Medulla oblongata (tissue), 1 donor: ENCODE measurements around the gene RHOB.
"Not testable (repeated sequence)": the region's sequence is repeated elsewhere in the genome, so short reads cannot be mapped to it uniquely, and the experiment has no call there.

Source experiments
- DNase-seq: peaks from one replicate; pipeline ENCODE4 v3.0.0-alpha.2; 2015; ENCODE audit errors: extremely low spot score

Gene RHOB

DNA sequence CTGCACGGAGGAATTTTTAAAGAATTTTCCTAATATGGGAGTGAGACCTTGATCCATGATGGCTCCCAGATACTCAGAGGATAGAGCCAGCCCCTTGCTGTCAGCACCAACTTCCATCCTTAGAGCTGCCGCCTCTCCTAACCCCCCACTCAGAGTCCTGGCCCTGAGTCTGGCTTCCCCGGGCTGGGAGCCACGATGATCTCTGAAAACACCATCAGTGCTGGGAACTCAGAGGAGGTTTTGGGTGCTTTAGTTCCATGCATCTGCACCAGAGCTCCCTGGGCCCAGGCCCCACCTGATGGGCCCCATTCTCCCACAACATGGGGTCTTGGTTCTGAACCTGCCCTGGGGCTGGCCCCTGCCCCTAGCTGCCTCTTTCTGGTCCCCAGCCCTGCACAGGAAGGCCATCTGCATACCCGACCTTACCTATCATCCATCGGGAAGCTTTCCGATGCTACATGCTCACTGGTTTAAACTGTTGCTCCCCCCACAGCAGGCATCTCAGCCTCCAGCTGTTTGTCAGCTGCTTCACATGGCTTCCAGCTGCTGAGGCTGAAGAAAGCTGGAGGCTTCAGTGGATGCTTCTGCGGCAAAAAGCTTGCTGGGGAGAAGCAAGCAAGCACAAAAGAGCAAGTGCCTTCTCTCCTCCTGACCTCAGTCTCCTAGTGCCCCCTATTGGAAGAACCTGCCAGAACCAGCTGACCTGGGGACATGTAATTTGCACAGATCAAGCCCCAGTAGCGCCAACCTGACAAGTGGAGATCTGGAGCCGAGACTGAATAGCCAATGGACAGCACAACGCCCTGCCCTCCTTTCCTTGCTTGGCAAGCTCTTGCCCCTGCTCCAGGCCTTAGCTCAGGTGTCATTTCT is 24.2 kb upstream of the RHOB start:
- DNase-seq: peak; percentile 54

DNA sequence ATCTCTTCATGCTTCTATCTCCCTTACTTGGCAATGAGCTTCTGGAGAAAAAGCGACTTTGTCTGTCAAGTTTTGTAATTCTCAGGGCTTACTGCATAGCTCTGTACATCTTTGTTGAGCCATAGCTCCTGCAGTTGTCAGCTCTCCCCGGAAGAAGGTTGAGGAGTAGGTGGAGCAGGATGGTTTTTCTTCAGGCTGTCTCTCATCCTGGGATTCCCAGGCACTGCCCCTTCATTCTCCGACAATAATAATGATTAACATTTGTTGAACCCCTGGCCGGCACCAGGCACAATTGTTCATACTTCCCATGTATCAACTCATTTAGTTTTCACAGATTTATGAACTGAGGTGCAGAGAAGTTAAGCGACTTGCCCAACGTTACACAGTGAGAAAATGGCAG is 23.5 kb upstream of the RHOB start:
- DNase-seq: no peak

DNA sequence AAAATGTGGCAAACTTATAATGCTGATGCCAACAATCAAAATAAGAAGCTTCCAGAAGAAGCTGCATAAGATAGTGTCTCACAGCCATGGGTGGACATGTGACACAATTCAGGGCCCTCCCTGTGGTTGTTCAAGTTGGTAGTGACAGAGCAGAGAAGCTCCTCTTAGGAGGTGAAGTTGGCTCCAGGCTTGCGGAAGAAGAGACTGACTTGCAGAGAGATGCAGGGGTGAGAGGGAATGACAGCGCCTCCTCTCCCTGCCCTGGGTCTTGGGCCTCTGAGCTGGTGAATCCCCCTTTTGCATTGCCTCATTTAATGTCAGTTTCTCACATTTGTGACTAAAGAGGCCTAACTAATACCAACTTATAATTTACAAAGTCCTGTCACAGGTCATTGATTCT is 23.0 kb upstream of the RHOB start:
- DNase-seq: no peak

DNA sequence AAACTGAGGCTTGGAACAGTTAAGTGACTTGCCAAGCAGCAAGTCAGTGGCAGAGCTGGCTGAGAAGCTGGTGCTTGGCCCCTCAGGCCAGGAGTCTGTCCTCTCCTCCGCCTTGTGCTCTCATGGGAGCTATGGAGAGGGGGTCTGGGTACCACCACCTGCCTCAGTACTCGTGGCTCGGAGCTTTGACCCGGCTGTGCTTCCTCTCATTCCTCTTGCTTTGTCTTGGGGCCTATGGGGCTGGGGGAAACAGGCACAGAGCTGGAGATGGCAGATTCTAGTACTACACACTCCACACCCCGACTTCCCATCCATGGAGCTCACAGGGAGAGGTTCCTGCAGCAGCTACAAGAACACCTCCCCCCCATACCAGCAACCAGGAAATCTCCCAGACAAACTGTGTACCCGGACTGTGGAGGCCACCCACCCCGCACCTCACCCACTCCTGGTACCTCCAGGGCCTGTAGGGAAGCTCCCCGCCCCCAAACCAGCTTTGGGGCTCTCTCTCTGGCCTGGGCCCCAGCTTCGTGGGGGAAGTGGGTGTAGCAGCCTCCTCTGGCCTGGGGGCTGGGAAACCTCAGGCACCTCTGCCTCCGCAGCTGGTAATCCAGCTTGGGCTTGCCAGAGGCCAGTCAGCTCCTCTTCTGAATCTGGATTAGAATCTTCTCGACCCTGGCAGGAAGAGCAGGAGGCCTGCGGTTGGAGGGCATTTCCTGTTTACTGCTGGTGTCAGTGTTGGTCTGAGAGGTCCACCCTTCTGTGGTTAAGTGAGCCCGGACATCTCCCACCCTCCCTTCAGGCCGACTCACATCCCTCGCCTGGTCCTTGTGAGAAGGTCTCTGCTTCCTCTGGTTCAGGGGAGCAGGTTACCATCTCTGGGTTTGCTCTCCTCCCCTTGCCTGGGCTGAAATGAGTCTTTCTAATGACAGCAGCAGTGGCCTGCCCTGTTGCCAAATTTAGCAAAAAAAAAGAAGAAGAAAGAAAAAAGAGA is 22.3 kb upstream of the RHOB start:
- peak; percentile 81 for DNase-seq

DNA sequence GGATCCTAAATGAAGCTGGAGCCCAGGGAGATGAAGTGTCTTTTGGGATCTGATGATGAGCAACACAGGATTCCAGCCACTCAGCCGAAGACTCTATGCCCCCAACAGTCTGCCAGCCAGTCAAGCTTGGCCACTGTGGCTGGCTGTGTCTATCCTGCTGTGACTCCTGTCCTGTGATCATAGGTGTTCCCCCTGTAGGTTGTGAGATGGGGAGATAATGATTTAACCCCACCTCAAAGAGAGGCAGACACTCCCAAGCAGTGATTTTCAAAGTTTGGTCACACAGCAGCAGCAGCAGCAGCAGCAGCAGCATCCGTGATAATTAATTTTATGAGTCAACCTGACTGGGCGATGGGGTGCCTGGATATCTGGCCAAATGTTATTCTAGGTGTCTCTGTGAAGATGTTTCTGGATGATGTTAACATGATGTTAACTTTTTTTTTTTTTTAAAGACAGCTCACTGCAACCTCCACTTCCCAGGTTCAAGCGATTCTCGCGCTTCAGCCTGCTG is 21.4 kb upstream of the RHOB start:
- no peak for DNase-seq

DNA sequence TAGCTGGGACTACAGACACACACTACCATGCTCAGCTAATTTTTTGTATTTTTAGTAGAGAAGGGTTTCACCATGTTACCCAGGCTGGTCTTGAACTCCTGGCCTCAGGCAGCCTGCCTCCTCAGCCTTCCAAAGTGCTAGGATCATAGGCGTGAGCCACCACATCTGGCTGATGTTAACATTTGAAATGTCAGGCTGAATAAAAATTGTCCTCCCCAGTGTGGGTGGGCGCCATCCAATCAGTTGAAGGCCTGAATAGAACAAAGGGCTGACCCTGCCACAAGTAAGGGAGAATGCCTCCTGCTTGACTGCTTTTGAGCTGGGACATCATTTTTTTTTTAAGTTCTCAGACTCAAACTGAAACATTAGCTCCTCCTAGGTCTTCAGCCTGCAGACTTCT is 21.0 kb upstream of the RHOB start:
- no peak for DNase-seq

DNA sequence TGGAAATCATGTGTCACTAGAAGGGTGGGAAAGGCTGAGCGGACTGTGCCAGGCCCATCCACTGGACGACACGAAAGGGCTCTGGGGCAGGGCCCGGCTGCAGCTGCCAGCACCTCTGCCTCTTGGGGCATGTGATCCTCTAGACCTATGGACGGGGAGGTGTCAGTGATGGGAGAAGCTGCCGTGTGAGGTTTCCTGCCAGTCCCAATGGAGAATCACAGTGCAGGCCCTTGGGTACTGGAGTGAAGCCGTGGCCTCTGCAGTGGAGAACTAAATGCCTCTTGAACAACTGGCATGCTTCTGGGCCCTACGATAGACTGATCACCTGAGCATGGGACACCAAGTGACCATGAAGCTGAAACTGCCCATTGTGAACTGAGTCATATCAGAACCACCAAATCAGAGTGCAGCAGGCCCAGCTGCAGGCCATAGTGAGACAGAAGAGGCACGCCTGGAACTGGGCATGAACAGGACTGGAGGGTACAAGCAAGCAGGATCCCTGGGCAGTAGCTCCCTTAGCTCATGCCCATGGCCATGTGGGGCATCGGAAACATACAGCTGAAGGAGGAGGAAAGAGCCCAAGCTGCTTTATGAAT is 18.8 kb upstream of the RHOB start:
- DNase-seq: no peak

DNA sequence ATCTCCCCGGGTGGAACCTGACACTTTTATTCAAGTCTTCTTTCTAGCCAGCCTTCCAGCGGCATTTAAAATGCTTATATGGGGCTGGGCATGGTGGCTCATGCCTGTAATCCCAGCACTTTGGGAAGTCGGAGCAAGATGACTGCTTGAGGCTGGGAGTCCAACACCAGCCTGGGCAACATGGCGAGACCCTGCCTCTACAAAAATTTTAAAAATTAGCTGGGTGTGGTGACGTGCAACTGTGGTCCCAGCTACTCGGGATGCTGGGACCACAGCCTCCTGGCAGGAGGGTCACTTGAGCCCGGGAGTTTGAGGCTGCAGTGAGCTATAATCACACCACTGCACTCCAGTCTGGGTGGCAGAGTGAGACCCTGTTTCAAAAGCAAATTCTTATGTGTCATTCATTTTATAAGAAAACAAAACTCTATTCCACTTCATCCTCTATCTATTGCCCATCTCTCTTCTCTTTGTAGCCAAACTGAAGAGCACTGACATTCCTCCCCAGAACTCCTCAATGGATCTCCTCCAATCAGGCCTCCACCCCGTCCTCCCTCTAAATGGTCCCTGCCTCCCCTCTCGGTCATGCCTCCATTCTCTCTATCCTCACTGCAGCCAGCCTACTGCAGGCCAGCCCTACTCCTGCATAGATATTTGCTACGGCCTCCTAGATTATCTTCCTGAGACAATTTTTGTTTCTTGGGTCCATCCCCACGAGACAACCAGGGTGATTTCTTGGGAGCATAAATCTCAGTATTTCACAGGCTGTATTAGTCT is 18.0 kb upstream of the RHOB start:
- no peak for DNase-seq

DNA sequence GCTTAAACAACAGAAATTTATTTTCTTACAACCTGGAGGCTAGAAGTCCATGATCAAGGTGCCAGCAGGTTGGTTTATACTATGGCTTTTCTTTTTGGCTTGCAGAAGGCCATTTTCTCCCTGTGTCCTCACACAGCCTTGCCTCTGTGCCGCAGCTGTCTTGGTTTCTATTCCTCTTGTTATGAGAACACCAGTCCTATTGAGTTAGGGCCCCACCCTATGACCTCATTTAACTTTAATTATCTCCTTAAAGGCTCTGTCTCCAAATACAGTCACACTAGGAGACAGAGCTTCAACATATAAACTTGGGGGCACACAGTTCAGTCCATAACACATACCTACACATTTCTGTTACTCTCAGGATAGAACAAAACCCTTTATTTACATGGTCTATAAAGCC is 17.3 kb upstream of the RHOB start:
- DNase-seq: peak; percentile 64

DNA sequence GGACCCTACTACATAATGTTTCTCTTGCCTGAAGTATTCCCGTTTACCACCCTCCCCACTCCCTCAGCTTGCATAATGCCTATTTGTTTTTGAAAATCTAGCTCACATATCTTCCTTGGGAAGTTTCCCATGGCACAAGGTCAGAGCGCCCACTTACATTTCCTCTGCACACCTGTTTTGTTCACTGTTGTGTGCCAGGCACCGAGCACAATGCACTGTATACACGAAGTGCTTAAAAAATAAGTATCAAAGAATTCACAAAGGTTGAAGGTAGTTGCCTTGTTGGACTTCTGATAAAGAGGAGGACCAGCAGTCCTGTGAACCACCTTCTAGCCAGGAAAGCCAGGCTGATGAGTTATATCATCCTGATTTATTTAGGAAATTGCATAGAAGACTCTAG is 16.8 kb upstream of the RHOB start:
- DNase-seq: no peak

DNA sequence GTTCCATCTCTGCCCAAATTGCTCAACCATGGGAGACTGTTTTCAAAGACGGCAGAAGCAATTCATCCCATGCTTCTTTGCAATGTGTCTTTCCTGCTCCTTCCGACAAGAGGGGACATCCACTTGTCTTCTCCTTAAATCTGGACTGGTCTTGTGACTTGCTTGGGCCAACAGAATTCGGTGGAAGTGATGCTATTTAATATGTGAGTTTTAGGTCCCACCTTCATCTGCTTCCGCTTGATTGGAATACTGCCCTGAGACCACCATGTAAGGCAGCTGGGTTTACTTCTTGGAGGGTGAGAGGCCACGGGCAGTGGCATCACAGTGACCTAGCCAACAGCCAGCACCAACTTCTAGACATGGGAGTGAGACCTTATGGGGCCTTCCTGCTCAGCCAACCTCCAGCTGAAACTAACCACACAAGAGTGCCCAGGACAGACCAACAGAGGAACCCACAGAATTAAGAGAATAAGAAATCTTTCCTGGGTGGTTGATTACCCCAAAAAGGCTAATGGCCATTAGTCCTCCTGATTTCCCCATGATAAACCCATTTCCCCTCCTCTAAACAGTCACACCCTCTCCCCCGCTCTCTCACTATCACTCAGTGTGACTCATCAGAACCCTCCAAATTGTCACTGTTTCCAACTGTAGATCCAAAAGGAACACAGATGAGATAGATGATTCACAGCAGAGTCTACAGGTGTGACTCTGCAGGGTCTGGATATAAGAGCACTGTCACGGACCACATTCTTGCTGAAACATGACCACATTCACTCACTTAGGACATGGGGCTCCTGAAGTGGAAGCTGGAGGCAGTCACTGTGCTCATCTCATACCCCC is 16.2 kb upstream of the RHOB start:
- DNase-seq: no peak

DNA sequence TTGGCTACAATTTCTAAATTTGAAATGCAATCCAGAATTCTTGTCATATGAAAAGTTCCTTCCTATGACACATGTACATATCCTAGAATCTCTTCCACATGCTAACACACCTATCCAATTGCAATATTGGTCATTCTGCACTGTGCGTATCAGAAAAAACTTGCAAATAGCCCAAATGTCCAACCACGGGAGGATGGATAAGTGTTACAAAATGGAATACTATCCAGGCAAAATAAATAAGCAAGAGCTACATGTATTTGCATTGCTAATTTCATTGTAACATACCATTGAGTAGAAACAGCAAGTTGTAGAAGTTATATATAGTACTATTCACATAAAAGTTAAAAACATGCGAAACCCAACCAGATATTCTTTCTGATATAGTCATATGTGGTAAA is 15.6 kb upstream of the RHOB start:
- DNase-seq: no peak

DNA sequence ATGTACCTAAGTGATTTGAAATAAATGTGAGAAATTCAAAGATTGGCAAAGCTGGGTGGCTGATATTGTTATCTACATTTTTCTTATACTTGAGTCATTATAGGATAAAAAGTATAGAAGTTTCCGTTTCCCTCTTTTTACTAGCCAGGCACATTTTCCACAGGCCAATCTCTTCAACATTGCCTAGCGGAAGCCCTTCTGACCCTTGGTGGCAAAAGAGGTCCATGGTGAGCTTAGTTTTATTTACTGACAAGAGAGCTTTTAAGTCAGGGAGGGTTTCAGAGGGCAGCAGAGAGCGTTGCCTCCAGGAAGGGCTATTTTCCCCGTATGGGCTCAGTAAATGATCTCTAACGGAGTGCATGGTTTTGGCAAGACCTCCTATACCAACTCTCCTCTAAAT is 15.1 kb upstream of the RHOB start:
- DNase-seq: no peak

DNA sequence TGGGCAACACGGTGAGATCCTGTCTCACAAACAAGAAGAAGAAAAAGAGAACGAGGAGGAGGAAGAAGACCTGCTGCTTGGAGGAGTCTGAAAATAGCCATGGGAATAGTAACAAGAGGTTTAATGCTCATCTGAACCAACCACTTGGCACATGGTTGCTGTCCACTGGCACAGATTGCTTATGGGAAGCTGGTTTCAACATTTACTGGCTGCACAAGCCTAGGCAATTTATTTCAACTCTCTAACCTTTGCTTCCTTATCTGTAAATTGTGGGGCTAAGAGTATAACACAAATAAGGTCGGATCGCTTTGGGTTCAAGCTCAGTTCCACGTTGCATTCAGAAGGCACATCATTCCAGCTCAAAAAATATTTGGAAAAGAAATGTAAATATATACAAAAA is 14.2 kb upstream of the RHOB start:
- DNase-seq: no peak

DNA sequence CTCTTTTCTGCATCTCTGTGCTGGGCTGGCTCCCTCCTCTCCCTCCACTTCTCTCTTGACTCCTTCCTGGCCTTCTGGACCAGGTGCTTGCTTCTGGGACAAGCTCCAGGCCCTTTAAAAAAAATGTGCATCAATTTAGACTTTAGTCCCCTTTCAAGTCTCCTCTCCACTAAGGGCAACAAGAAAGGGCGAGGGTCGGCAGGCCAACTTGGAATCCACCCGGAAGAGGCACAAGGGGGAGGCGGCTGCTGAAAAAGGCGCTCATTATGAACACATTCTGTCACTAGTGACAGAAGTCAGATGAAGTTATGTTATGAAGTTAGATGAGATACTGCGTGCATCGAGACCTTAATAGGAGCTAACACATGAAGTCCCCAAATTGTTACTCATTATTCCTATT is 13.6 kb upstream of the RHOB start:
- DNase-seq: no peak

DNA sequence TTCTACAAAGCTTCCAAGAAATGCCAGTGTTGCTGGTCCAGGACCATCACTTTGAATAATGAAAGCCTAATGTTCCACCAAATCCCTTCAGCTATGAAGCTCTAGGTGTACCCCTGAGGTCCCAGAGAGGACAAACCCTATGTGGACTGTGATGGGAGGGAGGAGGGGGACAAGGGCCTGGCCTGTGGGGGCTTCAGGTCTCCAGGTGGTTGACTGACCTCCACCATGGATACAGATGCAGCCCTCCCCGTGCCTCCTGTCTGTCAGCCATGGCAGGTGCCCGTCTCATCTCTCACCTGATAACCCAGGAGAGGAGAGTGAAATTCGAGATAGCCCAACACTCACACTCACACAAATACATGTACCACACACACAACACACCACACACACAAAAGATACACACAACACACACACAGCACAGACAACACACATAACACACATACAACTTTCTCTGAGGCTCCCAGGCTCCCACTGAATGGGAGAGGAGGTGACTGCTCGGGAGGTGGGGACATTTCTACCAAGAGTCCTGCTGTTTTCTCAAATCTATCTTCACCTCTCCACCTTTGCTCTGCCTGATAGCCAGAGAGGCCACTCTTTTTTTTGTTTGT is 12.8 kb upstream of the RHOB start:
- DNase-seq: no peak

DNA sequence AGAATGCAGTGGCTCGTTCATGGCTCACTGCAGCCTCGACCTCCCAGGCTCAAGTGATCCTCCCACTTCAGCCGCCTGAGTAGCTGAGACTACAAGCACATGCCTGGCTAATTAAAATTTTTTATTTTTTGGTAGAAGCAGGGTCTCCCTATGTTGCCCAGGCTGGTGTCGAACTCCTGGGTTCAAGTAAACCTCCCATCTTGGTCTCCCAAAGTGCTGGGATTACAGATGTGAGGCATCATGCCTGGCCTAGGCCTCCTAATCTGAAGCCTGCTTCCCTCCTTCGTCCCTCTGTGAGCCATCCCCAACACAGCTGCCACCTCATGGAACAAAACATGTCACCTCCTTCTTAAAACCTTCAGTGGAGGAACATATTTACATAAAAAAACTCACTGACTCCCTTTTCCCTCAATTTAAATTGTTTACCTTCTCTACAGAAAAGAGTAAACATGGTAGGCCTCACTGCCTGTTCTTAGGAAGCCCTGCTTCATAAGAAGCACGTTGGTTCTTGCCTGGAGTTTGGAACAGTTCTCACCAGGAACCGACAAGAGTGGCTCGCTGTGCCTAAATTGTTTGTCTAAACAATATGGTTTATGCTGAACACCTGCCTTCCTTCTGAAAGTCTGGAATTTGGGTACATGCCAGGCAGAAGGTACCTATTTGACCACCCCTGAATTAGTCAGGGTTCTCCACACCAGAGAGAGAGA is 12.1 kb upstream of the RHOB start:
- no peak for DNase-seq

DNA sequence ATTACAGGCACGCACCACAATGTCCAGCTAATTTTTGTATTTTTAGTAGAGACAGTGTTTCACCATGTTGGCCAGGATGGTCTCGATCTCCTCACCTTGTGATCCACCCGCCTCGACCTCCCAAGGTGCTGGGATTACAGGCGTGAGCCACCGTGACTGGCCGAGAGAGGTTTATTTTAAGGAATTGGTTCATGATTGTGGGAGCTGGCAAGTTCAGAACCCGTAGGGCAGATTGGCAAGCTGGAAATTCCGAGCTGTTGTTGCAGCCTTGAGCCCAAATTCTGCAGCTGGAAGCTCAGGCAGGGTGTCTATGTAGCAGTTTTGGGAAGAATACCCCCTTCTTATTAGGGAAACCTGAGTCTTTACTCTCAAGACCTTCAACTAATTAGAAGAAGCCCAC is 11.4 kb upstream of the RHOB start:
- DNase-seq: not testable (repeated sequence)

DNA sequence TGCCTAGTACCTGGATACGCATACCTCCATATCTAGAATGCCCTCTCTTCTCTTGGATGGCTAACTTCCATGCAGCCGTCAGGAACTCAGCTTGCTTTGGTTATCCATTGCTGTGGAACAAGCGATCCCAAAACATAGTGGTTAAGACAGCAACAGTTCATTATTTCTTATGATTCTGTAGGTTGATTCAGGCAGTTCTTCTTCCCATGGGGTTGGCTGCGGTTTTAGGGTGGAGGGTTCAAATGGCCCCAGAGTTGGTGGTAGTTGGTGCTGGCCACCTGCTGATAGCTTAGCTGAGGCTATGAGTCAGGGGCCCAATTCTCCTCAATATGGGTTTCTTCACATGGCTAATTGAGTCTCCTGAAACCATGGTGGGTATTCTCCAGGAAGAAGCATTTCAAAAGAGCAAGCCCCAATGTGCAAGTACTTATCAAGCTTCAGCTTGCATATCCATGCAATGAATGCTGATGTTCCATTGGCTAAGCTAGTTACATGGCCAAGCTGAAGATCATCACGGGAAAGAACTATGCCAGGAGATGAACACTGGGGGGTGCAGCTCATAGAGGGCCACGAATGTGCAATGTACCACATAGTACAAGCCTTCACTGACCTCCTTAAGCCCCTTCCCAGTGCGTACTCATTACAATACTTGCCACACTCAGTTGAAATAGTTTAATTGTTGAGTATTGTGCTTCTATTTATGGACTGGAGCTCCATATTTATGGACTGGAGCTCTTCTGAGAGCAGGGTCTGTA is 10.0 kb upstream of the RHOB start:
- no peak for DNase-seq
